HCT116 (cell line): ENCODE measurements around the gene LSM2. TPM values are rescaled to one million over a fixed set of nuclear protein-coding genes. Genes with fewer than 3 reads are reported as not detected.

Experiments used
- ATAC-seq: fragments of 200-7000 bp; cut with Tn5 transposase; 2 replicates; pipeline ENCODE4 v1.9.1; 2020; ENCODE audit warnings: mild to moderate bottlenecking, moderate library complexity
- BruUV-seq: library from RNA; stranded (reverse); fragments of 400-500 nt; replicated peaks from 2 replicates; lab custom pipeline; 2021; lab: Mats Ljungman, UMichigan
- CTCF ChIA-PET: fragments of 300-600 bp; sonication (Branson Sonifier 250); formaldehyde crosslinking; loops from one replicate; lab custom pipeline; 2021; ENCODE audit warnings: antibody characterized with exemption; lab: Charles Lee
- POLR2A ChIA-PET: fragments of 300-600, 350-600 bp; sonication (Branson Sonifier 250); formaldehyde crosslinking; loops from one replicate; lab custom pipeline; 2021; ENCODE audit warnings: antibody characterized with exemption; lab: Charles Lee
- RAD21 ChIA-PET, 2 experiments: fragments of 300-600 bp; sonication (Branson Sonifier 250); formaldehyde crosslinking; loops; one replicate each; lab custom pipeline; 2023; ENCODE audit warnings: low total read pairs in 2 of 2; ENCODE audit not compliant: uncharacterized antibody in 2 of 2, unreplicated experiment in 2 of 2, low non-redundant PET in 1 of 2; lab: Charles Lee
- DNase-seq: peaks from one replicate; pipeline ENCODE4 v3.0.0-alpha.2; 2010; ENCODE audit warnings: low read depth, low spot score
- H2AFZ ChIP-seq: fragments of 200-600 bp; shearing (Covaris generic), sonication (generic); 2 replicates; pipeline ENCODE4 v1.6.1; 2017; ENCODE audit warnings: low read depth, mixed run types, mixed read lengths, antibody characterized with exemption, low read length; ENCODE audit not compliant: poor library complexity, severe bottlenecking
- H3K27ac ChIP-seq: 2 replicates; pipeline ENCODE4 v1.5.1; 2012; ENCODE audit warnings: low read depth, low read length
- H3K27me3 ChIP-seq: fragments of 200-600 bp; sonication (generic); 2 replicates; pipeline ENCODE4 v1.6.1; 2016; ENCODE audit warnings: mixed run types, low read length, mixed read lengths; ENCODE audit not compliant: insufficient read depth
- H3K36me3 ChIP-seq, 2 experiments: fragments of 200-500 bp in 1 of 2; fragments of 200-600 bp in 1 of 2; sonication (Bioruptor generic) in 1 of 2; sonication (generic) in 1 of 2; 2 replicates each; pipeline versions ENCODE4 v1.5.1 to v1.6.1; 2014 to 2016; ENCODE audit warnings: low read length in 2 of 2, inconsistent platforms in 1 of 2, mixed read lengths in 1 of 2, mixed run types in 1 of 2; ENCODE audit not compliant: insufficient read depth in 2 of 2, control insufficient read depth in 1 of 2
- H3K4me1 ChIP-seq, 2 experiments: fragments of 200-600 bp in 1 of 2; sonication (generic) in 1 of 2; 2 replicates each; pipeline versions ENCODE4 v1.5.1 to v1.6.1; 2012 to 2017; ENCODE audit warnings: low read length in 2 of 2, inconsistent platforms in 1 of 2, mild to moderate bottlenecking in 1 of 2, mixed read lengths in 1 of 2, mixed run types in 1 of 2, moderate library complexity in 1 of 2; ENCODE audit not compliant: insufficient read depth in 2 of 2, control insufficient read depth in 1 of 2
- H3K4me2 ChIP-seq: fragments of 200-600 bp; sonication (generic); 2 replicates; pipeline ENCODE4 v1.6.1; 2017; ENCODE audit warnings: mixed run types, low read length, mixed read lengths
- H3K4me3 ChIP-seq, 2 experiments: fragments of 200-600 bp in 1 of 2; sonication (generic) in 1 of 2; replicated peaks in 1 of 2; 2 replicates each; pipeline ENCODE4 v1.5.1; 2011 to 2016; ENCODE audit warnings: low read length in 2 of 2, control low read depth in 1 of 2, low read depth in 1 of 2, mild to moderate bottlenecking in 1 of 2, mixed read lengths in 1 of 2, mixed run types in 1 of 2
- H3K79me2 ChIP-seq: fragments of 200-600 bp; sonication (generic); 2 replicates; pipeline ENCODE4 v1.6.1; 2017; ENCODE audit warnings: mild to moderate bottlenecking, mixed run types, low read length, moderate library complexity, mixed read lengths; ENCODE audit not compliant: insufficient read depth
- H3K9ac ChIP-seq: fragments of 200-600 bp; sonication (generic); 2 replicates; pipeline ENCODE4 v1.6.1; 2016; ENCODE audit warnings: low read length, mixed read lengths
- H3K9me2 ChIP-seq: fragments of 200-600 bp; sonication (generic), shearing (Covaris generic); 2 replicates; pipeline ENCODE4 v1.6.1; 2017; ENCODE audit warnings: mixed run types, mild to moderate bottlenecking, moderate library complexity; ENCODE audit not compliant: insufficient read depth
- H3K9me3 ChIP-seq, 2 experiments: fragments of 200-500 bp in 1 of 2; fragments of 200-600 bp in 1 of 2; sonication (Bioruptor generic) in 1 of 2; sonication (generic) in 1 of 2; 2 replicates each; pipeline ENCODE4 v1.6.1; 2014 to 2017; ENCODE audit warnings: low read length in 2 of 2, mixed read lengths in 2 of 2, inconsistent platforms in 1 of 2, low read depth in 1 of 2, mild to moderate bottlenecking in 1 of 2, mixed run types in 1 of 2, moderate library complexity in 1 of 2; ENCODE audit not compliant: control insufficient read depth in 1 of 2, insufficient read depth in 1 of 2
- H4K20me1 ChIP-seq: fragments of 200-600 bp; sonication (generic), shearing (Covaris generic); 2 replicates; pipeline ENCODE4 v1.6.1; 2017; ENCODE audit warnings: mixed run types, mild to moderate bottlenecking, moderate library complexity; ENCODE audit not compliant: insufficient read depth
- CEBPB ChIP-seq: IDR thresholded peaks from 2 replicates; pipeline ENCODE4 v1.6.1; 2012; ENCODE audit warnings: low read depth
- EGR1 ChIP-seq: IDR thresholded peaks from 2 replicates; pipeline ENCODE4 v1.6.1; 2012; ENCODE audit warnings: low read depth
- ELF1 ChIP-seq: IDR thresholded peaks from 2 replicates; pipeline ENCODE4 v1.6.1; 2012; ENCODE audit warnings: low read depth, borderline replicate concordance
- EZH2 ChIP-seq: fragments of 200-600 bp; sonication (generic); IDR thresholded peaks from 2 replicates; pipeline ENCODE4 v1.6.1; 2017; ENCODE audit warnings: antibody characterized with exemption, mixed run types
- EZH2phosphoT487 ChIP-seq: fragments of 200-600 bp; IDR thresholded peaks from 2 replicates; pipeline ENCODE4 v1.6.1; 2018; ENCODE audit warnings: antibody characterized with exemption, borderline replicate concordance
- JUND ChIP-seq: IDR thresholded peaks from 2 replicates; pipeline ENCODE4 v1.6.1; 2012
- POLR2AphosphoS5 ChIP-seq: IDR thresholded peaks from 2 replicates; pipeline ENCODE4 v1.6.1; 2011; ENCODE audit warnings: mild to moderate bottlenecking, low read depth, low read length, moderate library complexity
- SP1 ChIP-seq: IDR thresholded peaks from 2 replicates; pipeline ENCODE4 v1.6.1; 2012; ENCODE audit warnings: low read depth
- YY1 ChIP-seq: IDR thresholded peaks from 2 replicates; pipeline ENCODE4 v1.6.1; 2011; ENCODE audit warnings: low read length, low read depth, moderate library complexity, mild to moderate bottlenecking; ENCODE audit not compliant: insufficient replicate concordance; ENCODE audit errors: extremely low read depth
- ZFX ChIP-seq: fragments of 450-650 bp; IDR thresholded peaks from 2 replicates; pipeline ENCODE4 v1.6.1; 2017
- intact Hi-C: fragments of 100-400 bp; cut with micrococcal nuclease; formaldehyde crosslinking; loops from 2 replicates; pipeline ENCODE4 v1.10.0; 2022
- total RNA-seq: library from RNA; stranded (reverse); gene quantifications from one replicate; pipeline ENCODE4 v1.2.1, GENCODE V29; 2021; ENCODE audit not compliant: unreplicated experiment
- TF ChIP-seq, protein P1 (sequence below): IDR thresholded peaks from 2 replicates; pipeline ENCODE4 v1.6.1; 2012; ENCODE audit warnings: low read depth
- TF ChIP-seq, protein P2 (sequence below): IDR thresholded peaks from 2 replicates; pipeline ENCODE4 v1.6.1; 2011; ENCODE audit warnings: mild to moderate bottlenecking, low read length, moderate library complexity; ENCODE audit not compliant: insufficient replicate concordance; ENCODE audit errors: extremely low read depth
- TF ChIP-seq, protein P3 (sequence below): IDR thresholded peaks from 2 replicates; pipeline ENCODE4 v1.6.1; 2012
- TF ChIP-seq, protein P4 (sequence below): IDR thresholded peaks from 2 replicates; pipeline ENCODE4 v1.6.1; 2012

Gene LSM2
- total RNA-seq, 1 experiment from 2014 or later = 89.7 TPM

GRCh38 chr6:31814677-31815024, 7.9 kb upstream of the LSM2 start:
- DNase-seq (peak; percentile 90), ATAC-seq (peak; percentile 91)
- no TSS peak for BruUV-seq
- CTCF ChIA-PET = interaction anchor here (0.6 to 0.9 kb wide), 3 partner anchors 24 to 1024 kb away, joined by 3 to 4 read pairs (median 3); partner anchors contain the start of gene TAP2
- POLR2A ChIA-PET = interaction anchor here (0.7 to 3.3 kb wide), 4 partner anchors 13 to 112 kb away, joined by 3 to 24 read pairs (median 4); partner anchors contain the start of genes ABHD16A and HSPA1B
- H2AFZ ChIP-seq = no peak overlapping the region
- H4K20me1 ChIP-seq = no peaks in the 10 kb centered on the region
- H3K27ac ChIP-seq = peak overlapping the region; percentile 81
- TF ChIP-seq POLR2AphosphoS5 (peak; percentile 50; the same call in 1 of the 2 replicates), YY1 (peak; percentile 45), EGR1 (peak; percentile 61; the same call in 1 of the 2 replicates), EZH2 (no peak)
- no peaks in the 10 kb centered on the region for H3K36me3 ChIP-seq
- RAD21 ChIA-PET = no interaction called here
- intact Hi-C loops = no loop called here
- no peaks in the 10 kb centered on the region for H3K27me3 ChIP-seq
- H3K4me1 ChIP-seq = peaks cover 25 to 29% of the 10 kb centered on the region in 2 experiments
- H3K4me3 ChIP-seq = no peak overlapping the region
- H3K9ac ChIP-seq = peak overlapping the region; percentile 41
- H3K9me3 ChIP-seq = peaks cover 0 to 5% of the 10 kb centered on the region in 2 experiments; a peak in 1 of 4 replicates
- H3K9me2 ChIP-seq = no peaks in the 10 kb centered on the region
- H3K79me2 ChIP-seq = no peaks in the 10 kb centered on the region
- H3K4me2 ChIP-seq = peak overlapping the region; percentile 63

- no peaks in the 10 kb centered on the region for H3K36me3 ChIP-seq
- DNase-seq (no peak), ATAC-seq (no peak)
- ChIA-PET RAD21 (no interaction called here), CTCF (no interaction called here), POLR2A (interaction anchor here (3.3 kb wide), 1 partner anchor 14 kb away, joined by 24 read pairs; the partner anchor contains the start of gene HSPA1B)
- no peak overlapping the region for H2AFZ ChIP-seq
- peak overlapping the region; percentile 78 for H3K27ac ChIP-seq
- peaks cover 0 to 5% of the 10 kb centered on the region in 2 experiments; a peak in 1 of 4 replicates for H3K9me3 ChIP-seq
- no peaks in the 10 kb centered on the region for H3K9me2 ChIP-seq
- intact Hi-C loops = no loop called here
- H4K20me1 ChIP-seq = no peaks in the 10 kb centered on the region
- H3K27me3 ChIP-seq = no peaks in the 10 kb centered on the region
- no peaks in the 10 kb centered on the region for H3K79me2 ChIP-seq
- BruUV-seq = no TSS peak
- peak overlapping the region; percentile 32 to 54; a peak in 3 of 4 replicates for H3K4me3 ChIP-seq
- H3K9ac ChIP-seq = peak overlapping the region; percentile 67
- H3K4me2 ChIP-seq = peak overlapping the region; percentile 79
- peaks cover 24% of the 10 kb centered on the region in 2 experiments for H3K4me1 ChIP-seq
- TF ChIP-seq, protein P1, sequence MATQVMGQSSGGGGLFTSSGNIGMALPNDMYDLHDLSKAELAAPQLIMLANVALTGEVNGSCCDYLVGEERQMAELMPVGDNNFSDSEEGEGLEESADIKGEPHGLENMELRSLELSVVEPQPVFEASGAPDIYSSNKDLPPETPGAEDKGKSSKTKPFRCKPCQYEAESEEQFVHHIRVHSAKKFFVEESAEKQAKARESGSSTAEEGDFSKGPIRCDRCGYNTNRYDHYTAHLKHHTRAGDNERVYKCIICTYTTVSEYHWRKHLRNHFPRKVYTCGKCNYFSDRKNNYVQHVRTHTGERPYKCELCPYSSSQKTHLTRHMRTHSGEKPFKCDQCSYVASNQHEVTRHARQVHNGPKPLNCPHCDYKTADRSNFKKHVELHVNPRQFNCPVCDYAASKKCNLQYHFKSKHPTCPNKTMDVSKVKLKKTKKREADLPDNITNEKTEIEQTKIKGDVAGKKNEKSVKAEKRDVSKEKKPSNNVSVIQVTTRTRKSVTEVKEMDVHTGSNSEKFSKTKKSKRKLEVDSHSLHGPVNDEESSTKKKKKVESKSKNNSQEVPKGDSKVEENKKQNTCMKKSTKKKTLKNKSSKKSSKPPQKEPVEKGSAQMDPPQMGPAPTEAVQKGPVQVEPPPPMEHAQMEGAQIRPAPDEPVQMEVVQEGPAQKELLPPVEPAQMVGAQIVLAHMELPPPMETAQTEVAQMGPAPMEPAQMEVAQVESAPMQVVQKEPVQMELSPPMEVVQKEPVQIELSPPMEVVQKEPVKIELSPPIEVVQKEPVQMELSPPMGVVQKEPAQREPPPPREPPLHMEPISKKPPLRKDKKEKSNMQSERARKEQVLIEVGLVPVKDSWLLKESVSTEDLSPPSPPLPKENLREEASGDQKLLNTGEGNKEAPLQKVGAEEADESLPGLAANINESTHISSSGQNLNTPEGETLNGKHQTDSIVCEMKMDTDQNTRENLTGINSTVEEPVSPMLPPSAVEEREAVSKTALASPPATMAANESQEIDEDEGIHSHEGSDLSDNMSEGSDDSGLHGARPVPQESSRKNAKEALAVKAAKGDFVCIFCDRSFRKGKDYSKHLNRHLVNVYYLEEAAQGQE = no peak
- TF ChIP-seq POLR2AphosphoS5 (no peak), EZH2phosphoT487 (no peak), SP1 (no peak), JUND (no peak), ELF1 (no peak), CEBPB (no peak), ZFX (no peak)
- TF ChIP-seq, protein P2, sequence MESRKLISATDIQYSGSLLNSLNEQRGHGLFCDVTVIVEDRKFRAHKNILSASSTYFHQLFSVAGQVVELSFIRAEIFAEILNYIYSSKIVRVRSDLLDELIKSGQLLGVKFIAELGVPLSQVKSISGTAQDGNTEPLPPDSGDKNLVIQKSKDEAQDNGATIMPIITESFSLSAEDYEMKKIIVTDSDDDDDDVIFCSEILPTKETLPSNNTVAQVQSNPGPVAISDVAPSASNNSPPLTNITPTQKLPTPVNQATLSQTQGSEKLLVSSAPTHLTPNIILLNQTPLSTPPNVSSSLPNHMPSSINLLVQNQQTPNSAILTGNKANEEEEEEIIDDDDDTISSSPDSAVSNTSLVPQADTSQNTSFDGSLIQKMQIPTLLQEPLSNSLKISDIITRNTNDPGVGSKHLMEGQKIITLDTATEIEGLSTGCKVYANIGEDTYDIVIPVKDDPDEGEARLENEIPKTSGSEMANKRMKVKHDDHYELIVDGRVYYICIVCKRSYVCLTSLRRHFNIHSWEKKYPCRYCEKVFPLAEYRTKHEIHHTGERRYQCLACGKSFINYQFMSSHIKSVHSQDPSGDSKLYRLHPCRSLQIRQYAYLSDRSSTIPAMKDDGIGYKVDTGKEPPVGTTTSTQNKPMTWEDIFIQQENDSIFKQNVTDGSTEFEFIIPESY = no peak
- TF ChIP-seq, protein P3, sequence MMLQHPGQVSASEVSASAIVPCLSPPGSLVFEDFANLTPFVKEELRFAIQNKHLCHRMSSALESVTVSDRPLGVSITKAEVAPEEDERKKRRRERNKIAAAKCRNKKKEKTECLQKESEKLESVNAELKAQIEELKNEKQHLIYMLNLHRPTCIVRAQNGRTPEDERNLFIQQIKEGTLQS = no peak
- TF ChIP-seq, protein P4, sequence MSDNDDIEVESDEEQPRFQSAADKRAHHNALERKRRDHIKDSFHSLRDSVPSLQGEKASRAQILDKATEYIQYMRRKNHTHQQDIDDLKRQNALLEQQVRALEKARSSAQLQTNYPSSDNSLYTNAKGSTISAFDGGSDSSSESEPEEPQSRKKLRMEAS = no peak
These were observed 6.7 kb upstream of the LSM2 start for GRCh38 chr6:31813465-31813849.
